ENCODE results near the gene RPH3AL.

The RPH3AL gene

GRCh38 chr17:290626-291025, 62.0 kb downstream of the RPH3AL start:
- no peak overlapping the region for H3K4me3 ChIP-seq (ENCODE audit: low read depth, low read length)
- no peak for DNase-seq (ENCODE audit: low read depth)

- DNase-seq (ENCODE audit: low read depth) = no peak
- H3K4me3 ChIP-seq (ENCODE audit: low read depth, low read length) = no peak overlapping the region
Measured at GRCh38 chr17:290121-290521, 62.5 kb downstream of the RPH3AL start.

GRCh38 chr17:289409-289808, 63.2 kb downstream of the RPH3AL start:
- DNase-seq (ENCODE audit: low read depth) = no peak
- H3K4me3 ChIP-seq (ENCODE audit: low read depth, low read length) = no peak overlapping the region

GRCh38 chr17:288802-289356, 63.7 kb downstream of the RPH3AL start:
- no peak for DNase-seq (ENCODE audit: low read depth)
- H3K4me3 ChIP-seq (ENCODE audit: low read depth, low read length) = no peak overlapping the region

DNA sequence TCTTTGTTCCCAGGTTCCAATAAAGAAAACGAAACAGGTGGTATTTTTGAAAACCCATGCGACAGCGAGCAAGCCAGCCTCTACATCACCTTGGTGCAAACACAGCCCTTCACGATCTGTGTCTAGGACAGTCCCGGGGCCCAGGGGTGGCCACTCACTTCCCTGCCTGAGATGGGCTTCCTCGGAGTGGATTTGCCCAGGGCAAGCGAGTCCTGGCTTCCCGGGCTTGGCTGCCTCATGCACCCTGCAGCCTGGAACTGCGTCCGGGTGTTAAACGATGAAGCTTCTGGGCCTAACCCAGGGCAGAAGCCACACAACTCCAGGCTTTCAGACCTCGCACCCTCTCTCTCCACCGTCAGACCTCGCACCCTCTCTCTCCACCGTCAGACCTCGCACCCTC, 66.0 kb downstream of the RPH3AL start:
- H3K4me3 ChIP-seq (ENCODE audit: low read depth, low read length) = no peak overlapping the region
- no peak for DNase-seq (ENCODE audit: low read depth)

DNA sequence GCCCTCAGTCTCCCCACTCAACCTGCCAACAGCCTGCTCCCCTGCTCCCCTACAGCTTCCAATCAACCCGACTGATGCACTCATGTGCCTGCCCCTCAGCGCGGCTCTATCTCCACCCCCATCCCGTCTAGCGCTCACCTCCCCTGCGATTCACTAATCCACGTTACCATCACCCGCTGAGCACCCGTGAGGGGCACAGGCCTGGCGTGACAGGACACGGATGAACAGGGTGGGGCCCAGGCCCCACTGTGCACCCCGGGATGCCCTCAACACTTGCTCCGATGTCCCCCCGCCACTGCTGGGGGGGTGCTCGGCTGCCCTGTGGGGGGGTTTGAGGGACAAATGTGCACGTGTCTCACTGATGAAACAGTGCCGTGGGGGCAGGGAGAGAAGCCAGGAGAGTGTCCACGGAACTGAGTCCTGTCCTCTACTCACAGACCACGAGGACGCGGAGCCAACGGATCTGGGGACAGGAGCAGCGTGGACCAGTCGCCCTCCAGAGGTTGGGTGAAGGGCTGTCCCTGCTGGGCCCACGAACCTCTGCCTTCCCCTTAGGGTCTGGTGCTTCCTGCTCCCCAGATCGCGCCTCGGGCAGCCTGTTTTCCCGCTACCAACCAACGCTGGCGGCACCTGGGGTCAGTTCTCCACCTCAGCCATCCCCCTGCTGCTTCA, 66.7 kb downstream of the RPH3AL start:
- no peak for DNase-seq (ENCODE audit: low read depth)

DNA sequence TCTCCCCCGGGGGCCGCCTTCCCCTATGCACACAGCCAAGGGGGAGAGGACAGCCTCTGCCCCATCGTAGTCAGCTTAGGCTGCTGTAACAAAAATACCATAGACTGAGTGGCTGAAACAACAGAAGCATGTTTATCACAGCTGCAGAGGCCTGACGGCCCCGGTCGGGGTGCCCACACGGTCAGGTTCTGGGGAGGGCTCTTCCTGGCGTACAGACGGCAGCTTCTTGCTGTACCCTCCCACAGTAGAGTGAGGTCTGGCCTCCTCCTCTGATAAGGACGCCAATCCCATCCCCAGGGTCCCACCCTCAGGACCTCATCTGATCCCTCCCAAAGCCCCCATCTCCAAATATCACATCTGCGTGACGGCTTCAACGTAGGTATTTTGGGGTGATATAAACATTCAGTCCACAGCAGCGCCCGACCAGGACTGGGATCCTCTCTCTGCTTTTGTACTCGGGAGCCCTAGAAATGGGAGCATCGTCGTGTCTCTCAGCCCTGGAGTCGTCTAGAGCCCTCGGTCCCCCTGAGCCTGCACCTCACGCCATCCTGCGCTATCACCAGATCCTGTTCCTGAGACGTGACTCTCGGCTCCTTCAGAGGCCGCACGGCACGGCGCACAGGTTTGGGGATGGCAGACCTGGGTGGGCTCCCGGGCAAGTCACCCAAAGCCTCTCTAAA, 67.8 kb downstream of the RPH3AL start:
- DNase-seq (ENCODE audit: low read depth) = no peak
- no peak overlapping the region for H3K4me3 ChIP-seq (ENCODE audit: low read depth, low read length)

More for the DNA sequence above, 66.7 kb downstream of the RPH3AL start:
- H3K4me3 ChIP-seq (ENCODE audit: low read depth, low read length) = no peak overlapping the region

- H3K4me3 ChIP-seq (ENCODE audit: low read depth, low read length) = no peak overlapping the region
- DNase-seq (ENCODE audit: low read depth) = no peak
Measured at GRCh38 chr17:283911-284675, 68.5 kb downstream of the RPH3AL start.

DNA sequence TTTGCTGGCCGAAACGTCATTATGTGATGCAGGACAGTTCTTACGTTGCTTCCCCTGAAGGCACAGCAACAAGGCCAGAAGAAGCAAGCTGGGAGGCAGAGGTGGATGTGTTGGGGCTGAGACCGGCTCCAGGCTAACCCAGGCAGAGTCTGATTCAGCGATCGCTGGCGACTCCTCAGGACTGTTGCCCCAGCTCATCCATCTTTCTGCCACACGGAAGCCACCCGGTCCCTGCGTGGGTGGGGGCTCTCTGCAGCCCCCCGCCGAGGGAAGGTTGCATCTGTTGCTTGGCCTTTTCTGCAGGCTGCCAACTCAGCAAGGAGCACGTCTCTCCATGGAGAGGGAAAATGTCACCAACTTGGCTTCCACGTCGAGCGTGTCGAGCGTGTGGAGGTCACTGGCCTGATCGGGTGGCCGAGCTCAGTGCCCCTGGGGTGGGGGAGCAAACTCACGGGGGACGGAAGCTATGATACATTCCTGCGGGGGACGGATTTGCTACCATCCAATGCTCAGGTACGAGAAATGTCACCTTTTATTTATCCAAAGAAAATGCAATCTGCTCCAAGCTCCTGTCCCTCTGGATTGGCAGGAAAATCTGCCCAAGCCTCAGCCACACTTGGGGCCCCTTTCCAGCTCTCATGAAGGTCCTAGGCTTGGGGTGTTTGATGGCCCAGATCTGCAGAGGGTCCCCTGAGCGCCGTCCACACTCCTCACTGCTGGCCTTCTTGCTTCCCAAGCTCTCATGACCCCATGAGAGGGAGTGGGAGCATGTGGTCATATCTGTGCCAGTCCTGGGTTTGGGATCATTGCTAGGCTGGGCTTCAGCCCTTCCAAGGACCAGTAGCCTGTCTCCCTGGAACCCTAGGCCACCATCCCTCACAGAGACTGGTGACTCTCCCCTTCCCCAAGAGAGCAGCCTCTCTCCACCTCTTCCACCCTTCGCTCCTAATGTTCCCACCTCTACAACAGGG, 69.4 kb downstream of the RPH3AL start:
- H3K4me3 ChIP-seq (ENCODE audit: low read depth, low read length) = no peak overlapping the region
- no peak for DNase-seq (ENCODE audit: low read depth)

GRCh38 chr17:282000-282911, 70.4 kb downstream of the RPH3AL start:
- no peak overlapping the region for H3K4me3 ChIP-seq (ENCODE audit: low read depth, low read length)
- DNase-seq (ENCODE audit: low read depth) = no peak

GRCh38 chr17:281365-281999, 71.1 kb downstream of the RPH3AL start:
- no peak for DNase-seq (ENCODE audit: low read depth)
- H3K4me3 ChIP-seq (ENCODE audit: low read depth, low read length) = no peak overlapping the region

DNA sequence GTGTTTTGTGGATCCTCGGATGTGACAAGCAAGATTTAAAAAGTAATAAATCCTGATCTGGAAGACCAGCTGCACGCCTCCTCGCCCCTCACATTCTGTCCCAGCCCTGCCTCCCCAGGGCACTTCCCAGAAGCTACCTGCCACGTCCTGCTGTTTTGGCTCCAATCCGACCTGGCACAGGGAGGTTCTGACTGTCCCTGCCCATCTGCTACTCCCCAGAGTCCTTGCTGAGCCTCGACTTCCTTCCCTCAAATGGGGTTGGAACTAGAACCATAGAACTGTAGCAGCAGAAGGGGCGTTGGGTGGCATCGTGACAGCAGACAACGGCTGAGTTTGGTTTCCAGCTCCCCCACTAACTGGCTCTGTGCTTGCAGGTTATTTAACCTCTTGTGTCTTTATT, 71.7 kb downstream of the RPH3AL start:
- H3K4me3 ChIP-seq (ENCODE audit: low read depth, low read length) = no peak overlapping the region
- DNase-seq (ENCODE audit: low read depth) = no peak

GRCh38 chr17:280216-280615, 72.4 kb downstream of the RPH3AL start:
- no peak overlapping the region for H3K4me3 ChIP-seq (ENCODE audit: low read depth, low read length)
- no peak for DNase-seq (ENCODE audit: low read depth)

DNA sequence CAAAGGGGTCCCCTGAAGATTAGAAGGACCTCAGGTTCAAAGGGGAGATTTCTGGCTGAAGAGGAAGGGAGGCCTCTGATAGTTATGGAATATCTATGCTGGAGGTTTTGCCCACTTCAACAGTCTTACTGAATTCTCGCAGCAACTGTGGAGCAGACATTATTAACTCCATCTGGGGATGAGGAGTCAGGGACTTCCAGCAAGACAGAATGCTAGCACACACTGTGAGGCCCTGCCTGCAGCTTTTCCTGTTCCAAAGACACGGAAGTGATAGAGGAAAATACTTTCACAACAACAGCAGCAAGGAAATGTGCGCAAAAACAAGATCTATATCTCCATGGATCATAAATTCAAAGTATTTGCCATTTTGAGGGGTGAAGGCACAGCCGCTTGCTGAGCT, 72.8 kb downstream of the RPH3AL start:
- no peak for DNase-seq (ENCODE audit: low read depth)

DNA sequence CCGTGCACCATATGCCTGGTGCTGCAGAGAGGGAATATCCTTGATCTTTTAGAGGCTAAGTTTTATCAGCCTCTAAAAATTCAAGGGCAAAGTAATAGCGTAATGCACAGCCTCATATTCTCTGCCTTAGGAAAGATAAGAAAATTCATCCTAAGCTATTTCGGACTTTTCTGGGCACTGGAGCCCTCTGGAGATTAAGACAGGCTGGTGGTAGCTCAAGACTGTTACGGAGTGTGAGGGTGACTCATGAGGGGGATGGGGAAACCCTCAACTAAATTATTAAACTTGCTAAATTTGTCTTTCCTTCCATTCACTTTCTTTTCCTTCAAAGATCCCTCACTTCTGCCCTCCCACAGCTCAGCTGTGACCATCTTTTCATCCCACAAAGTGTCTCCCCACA, 73.3 kb downstream of the RPH3AL start:
- DNase-seq (ENCODE audit: low read depth) = no peak

More for the DNA sequence above, 72.8 kb downstream of the RPH3AL start:
- H3K4me3 ChIP-seq (ENCODE audit: low read depth, low read length) = no peak overlapping the region

GRCh38 chr17:278676-279059, 73.9 kb downstream of the RPH3AL start:
- H3K4me3 ChIP-seq (ENCODE audit: low read depth, low read length) = no peak overlapping the region
- DNase-seq (ENCODE audit: low read depth) = no peak

More for the DNA sequence above, 73.3 kb downstream of the RPH3AL start:
- H3K4me3 ChIP-seq (ENCODE audit: low read depth, low read length) = no peak overlapping the region

DNA sequence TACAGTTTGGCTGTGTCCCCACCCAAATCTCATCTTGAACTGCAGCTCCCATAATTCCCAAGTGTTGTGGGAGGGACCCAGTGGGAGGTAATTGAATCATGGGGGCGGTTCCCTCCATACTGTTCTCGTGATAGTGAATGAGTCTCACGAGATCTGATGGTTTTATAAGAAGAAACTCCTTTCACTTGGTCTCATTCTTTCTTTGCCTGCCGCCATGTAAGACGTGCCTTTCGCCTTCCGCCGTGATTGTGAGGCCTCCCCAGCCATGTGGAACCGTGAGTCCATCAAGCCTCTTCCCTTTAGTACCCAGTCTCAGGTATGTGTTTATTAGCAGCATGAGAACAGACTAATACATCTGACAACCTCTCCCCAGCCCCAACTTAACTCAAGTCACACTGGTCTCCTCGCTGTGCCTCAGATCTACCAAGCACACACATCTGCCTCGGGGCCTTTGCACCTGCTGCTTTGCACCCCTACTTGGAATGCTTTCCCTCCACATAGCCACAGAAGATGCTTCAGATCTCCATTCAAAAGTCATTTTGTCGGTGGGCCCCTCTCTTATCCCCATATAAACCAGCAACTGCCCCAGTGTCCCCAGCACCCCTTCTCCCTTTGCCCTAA, 74.4 kb downstream of the RPH3AL start:
- no peak overlapping the region for H3K4me3 ChIP-seq (ENCODE audit: low read depth, low read length)
- no peak for DNase-seq (ENCODE audit: low read depth)
